Activated CD8-positive, alpha-beta T cell treated with anti-CD3 and anti-CD28 coated beads for 36 hours (primary cell): ENCODE measurements around the gene GPRASP3. TPM values are rescaled to one million over a fixed set of nuclear protein-coding genes. Genes with fewer than 3 reads are reported as not detected.
A peak's percentile ranks its signal among the peaks of the same experiment; 100 is the strongest.

Experiments used
- ATAC-seq: fragments of 200-7000 bp; cut with Tn5 transposase; one replicate; pipeline ENCODE4 v1.10.0; 2021; ENCODE audit warnings: mild to moderate bottlenecking, moderate library complexity
- CTCF ChIA-PET: fragments of 350-600 bp; sonication (Branson Sonifier 250); formaldehyde crosslinking; loops from one replicate; lab custom pipeline; 2021; ENCODE audit warnings: antibody characterized with exemption; lab: Charles Lee
- POLR2A ChIA-PET: fragments of 350-600 bp; sonication (Branson Sonifier 250); formaldehyde crosslinking; loops from one replicate; lab custom pipeline; 2021; ENCODE audit warnings: antibody characterized with exemption; lab: Charles Lee
- DNase-seq: peaks from one replicate; pipeline ENCODE4 v3.0.0-alpha.2; 2020
- H3K27ac Mint-ChIP-seq: one replicate; pipeline ENCODE4 v1.8.0; 2021; ENCODE audit warnings: mild to moderate bottlenecking, mixed read lengths
- H3K27me3 Mint-ChIP-seq: one replicate; pipeline ENCODE4 v1.8.0; 2021; ENCODE audit warnings: mixed read lengths
- H3K36me3 Mint-ChIP-seq: one replicate; pipeline ENCODE4 v1.8.0; 2021; ENCODE audit warnings: low read depth, mixed read lengths
- H3K4me1 Mint-ChIP-seq: one replicate; pipeline ENCODE4 v1.8.0; 2021; ENCODE audit warnings: low read depth, mixed read lengths
- H3K4me3 Mint-ChIP-seq: one replicate; pipeline ENCODE4 v1.8.0; 2021; ENCODE audit warnings: mild to moderate bottlenecking, moderate library complexity, mixed read lengths
- H3K9me3 Mint-ChIP-seq: one replicate; pipeline ENCODE4 v1.8.0; 2021; ENCODE audit warnings: mixed read lengths
- intact Hi-C: fragments of 100-400 bp; cut with micrococcal nuclease; formaldehyde crosslinking; loops from one replicate; pipeline ENCODE4 v1.10.0; 2022
- total RNA-seq, 2 experiments: library from RNA; stranded (reverse); gene quantifications; one replicate each; pipeline ENCODE4 v1.2.3, GENCODE V29; 2021
- TF ChIP-seq, protein P1 (sequence below): fragments of 200-600 bp; IDR thresholded peaks from one replicate; pipeline ENCODE4 v1.8.0; 2022; ENCODE audit warnings: antibody characterized with exemption, mild to moderate bottlenecking

GPRASP3 gene
- total RNA-seq, 2 experiments from 2014 or later: 1.3 to 2.0 TPM

GRCh38 chrX:102745857-102746584 lies 25.5 kb downstream of the GPRASP3 start:
- H3K9me3 Mint-ChIP-seq: no peaks in the 10 kb centered on the region
- intact Hi-C loops: no loop called here
- ATAC-seq: peak; percentile 61
- ChIA-PET POLR2A (no interaction called here), CTCF (no interaction called here)
- DNase-seq: peak; percentile 35
- peaks cover 8% of the 10 kb centered on the region for H3K4me1 Mint-ChIP-seq
- H3K4me3 Mint-ChIP-seq: peak overlapping the region; percentile 74
- no peaks in the 10 kb centered on the region for H3K27me3 Mint-ChIP-seq
- no peak overlapping the region for H3K27ac Mint-ChIP-seq
- TF ChIP-seq, protein P1, sequence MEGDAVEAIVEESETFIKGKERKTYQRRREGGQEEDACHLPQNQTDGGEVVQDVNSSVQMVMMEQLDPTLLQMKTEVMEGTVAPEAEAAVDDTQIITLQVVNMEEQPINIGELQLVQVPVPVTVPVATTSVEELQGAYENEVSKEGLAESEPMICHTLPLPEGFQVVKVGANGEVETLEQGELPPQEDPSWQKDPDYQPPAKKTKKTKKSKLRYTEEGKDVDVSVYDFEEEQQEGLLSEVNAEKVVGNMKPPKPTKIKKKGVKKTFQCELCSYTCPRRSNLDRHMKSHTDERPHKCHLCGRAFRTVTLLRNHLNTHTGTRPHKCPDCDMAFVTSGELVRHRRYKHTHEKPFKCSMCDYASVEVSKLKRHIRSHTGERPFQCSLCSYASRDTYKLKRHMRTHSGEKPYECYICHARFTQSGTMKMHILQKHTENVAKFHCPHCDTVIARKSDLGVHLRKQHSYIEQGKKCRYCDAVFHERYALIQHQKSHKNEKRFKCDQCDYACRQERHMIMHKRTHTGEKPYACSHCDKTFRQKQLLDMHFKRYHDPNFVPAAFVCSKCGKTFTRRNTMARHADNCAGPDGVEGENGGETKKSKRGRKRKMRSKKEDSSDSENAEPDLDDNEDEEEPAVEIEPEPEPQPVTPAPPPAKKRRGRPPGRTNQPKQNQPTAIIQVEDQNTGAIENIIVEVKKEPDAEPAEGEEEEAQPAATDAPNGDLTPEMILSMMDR: no peak
- no peaks in the 10 kb centered on the region for H3K36me3 Mint-ChIP-seq

- Mint-ChIP-seq H3K4me3 (no peak overlapping the region), H3K27me3 (no peaks in the 10 kb centered on the region), H3K27ac (no peak overlapping the region), H3K4me1 (peaks cover 4% of the 10 kb centered on the region), H3K9me3 (no peaks in the 10 kb centered on the region), H3K36me3 (no peaks in the 10 kb centered on the region)
- DNase-seq: no peak
- POLR2A ChIA-PET: no interaction called here
- intact Hi-C loops: no loop called here
- CTCF ChIA-PET: no interaction called here
- TF ChIP-seq, protein P1: no peak
- ATAC-seq: no peak
Measured at GRCh38 chrX:102765217-102765616, 44.7 kb downstream of the GPRASP3 start.

DNA sequence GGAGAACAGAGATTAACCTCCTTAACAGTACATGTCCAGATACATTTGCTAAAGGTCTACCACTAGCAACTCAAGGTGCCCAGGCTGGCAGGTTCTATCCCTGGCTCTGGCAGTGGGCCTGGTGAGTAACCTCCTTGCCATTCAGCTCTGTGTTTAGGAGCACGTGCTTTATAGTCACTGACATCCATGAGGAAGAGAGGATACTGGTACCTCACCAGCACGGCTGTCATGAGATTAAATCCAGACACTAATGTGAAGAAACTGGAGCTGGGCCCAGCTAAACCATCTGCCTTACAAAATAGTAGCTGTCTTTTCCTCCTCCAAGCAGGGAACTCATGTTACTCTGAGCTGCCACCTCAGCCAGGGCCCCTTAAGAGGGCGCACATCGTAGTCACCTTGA lies 45.3 kb downstream of the GPRASP3 start:
- Mint-ChIP-seq H3K27me3 (no peaks in the 10 kb centered on the region), H3K4me1 (peaks cover 5% of the 10 kb centered on the region), H3K27ac (no peak overlapping the region), H3K9me3 (no peaks in the 10 kb centered on the region), H3K36me3 (no peaks in the 10 kb centered on the region), H3K4me3 (no peak overlapping the region)
- POLR2A ChIA-PET: no interaction called here
- CTCF ChIA-PET: no interaction called here
- no peak for DNase-seq
- intact Hi-C loops: no loop called here
- TF ChIP-seq, protein P1: no peak
- ATAC-seq: no peak

- CTCF ChIA-PET: no interaction called here
- intact Hi-C loops: no loop called here
- Mint-ChIP-seq H3K4me1 (peaks cover 7% of the 10 kb centered on the region), H3K36me3 (peaks cover 2% of the 10 kb centered on the region), H3K9me3 (no peaks in the 10 kb centered on the region), H3K27me3 (no peaks in the 10 kb centered on the region), H3K4me3 (no peak overlapping the region), H3K27ac (no peak overlapping the region)
- ATAC-seq (no peak), DNase-seq (no peak)
- TF ChIP-seq, protein P1: no peak
- POLR2A ChIA-PET: no interaction called here
Measured at GRCh38 chrX:102767287-102767686, 46.7 kb downstream of the GPRASP3 start.

DNA sequence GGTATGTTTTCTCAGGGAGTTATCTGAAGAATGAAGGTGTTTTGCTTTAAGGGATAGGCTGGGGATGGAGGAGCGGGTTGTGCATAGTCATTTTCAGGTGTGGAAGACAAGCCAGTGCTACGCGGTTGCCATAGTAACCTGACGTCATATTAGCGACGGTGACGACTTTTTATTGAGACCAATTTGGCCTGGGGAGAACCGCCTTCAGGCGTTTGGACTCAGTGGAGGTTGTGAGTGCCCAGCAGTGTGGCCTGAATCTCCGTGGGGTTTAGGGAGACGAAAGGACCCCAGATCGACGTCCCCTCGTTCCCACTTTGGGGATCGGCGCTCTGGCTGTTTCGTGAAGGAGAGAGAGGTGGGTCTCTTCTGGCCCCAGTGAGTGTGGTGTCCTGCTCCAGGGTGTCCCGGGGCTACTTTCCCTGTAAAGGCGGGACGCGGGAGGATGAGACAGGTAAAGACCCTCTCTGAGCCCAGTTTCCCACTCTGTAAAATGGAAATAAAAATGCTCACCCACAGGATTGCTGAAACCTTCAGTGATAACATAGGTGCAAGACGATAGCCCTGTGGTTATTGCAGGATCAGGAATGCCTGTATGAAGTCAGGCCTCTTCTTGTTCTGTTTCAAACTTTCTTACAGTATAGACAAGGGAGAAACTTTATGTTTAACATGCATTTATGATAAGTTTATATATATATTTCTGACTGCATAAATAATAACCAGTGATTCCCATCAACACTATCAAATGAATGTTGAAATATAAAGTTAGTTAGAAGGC lies 48.6 kb downstream of the GPRASP3 start:
- ChIA-PET POLR2A (no interaction called here), CTCF (no interaction called here)
- Mint-ChIP-seq H3K4me1 (peaks cover 7% of the 10 kb centered on the region), H3K4me3 (peak overlapping the region; percentile 96), H3K36me3 (peaks cover 9% of the 10 kb centered on the region), H3K27ac (peak overlapping the region; percentile 94), H3K9me3 (no peaks in the 10 kb centered on the region), H3K27me3 (no peaks in the 10 kb centered on the region)
- TF ChIP-seq, protein P1: no peak
- peak; percentile 89 for DNase-seq
- intact Hi-C loops: no loop called here
- ATAC-seq: peak; percentile 92
